ENCODE results near the gene ZSCAN31.
"Not testable (repeated sequence)": the region's sequence is repeated elsewhere in the genome, so short reads cannot be mapped to it uniquely, and the experiment has no call there.

ZSCAN31 gene

GRCh38 chr6:28311139-28311823 lies 24.7 kb downstream of the ZSCAN31 start:
- TF ChIP-seq CTCF (IDR thresholded peaks at IDR 0.05) (no peak), ZFX (IDR thresholded peaks at IDR 0.05; ENCODE audit: borderline replicate concordance) (no peak)
- H3K27ac ChIP-seq: no peak overlapping the region

DNA sequence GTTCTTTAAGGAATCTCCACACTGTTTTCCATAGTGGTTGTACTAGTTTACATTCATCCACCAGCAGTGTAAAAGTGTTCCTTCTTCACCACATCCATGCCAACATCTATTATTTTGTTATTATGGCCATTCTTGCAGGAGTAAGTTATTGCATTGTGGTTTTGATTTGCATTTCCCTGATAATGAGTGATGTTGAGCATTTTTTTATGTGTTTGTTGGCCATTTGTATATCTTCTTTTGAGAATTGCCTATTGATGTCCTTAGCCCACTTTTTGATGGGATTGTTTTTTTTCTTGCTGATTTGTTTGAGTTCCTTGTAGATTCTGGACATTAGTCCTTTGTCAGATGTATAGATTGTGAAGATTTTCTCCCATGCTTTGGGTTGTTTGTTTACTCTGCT lies 29.6 kb downstream of the ZSCAN31 start:
- H3K27ac ChIP-seq: not testable (repeated sequence)

DNA sequence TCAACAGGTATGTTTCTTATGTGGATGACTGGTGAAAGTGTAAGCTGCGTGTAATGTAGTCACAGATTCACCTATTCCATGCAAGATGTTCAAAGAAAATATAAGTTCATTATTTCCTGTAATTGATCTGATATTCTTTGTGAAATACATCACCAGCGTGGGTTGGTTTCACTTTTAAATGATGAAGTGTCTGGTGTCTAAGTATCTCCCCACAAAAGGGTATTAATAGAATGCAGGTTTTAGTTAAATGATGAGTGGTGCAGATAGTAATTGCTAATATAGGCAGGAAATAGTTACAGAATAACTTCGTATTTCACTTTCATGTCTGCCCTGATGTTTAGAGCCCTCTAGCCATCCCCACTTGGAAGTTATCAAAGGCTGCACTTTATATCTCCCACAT lies 32.4 kb downstream of the ZSCAN31 start:
- TF ChIP-seq CTCF (IDR thresholded peaks at IDR 0.05): no peak
- H3K27ac ChIP-seq: no peak overlapping the region

- H3K27ac ChIP-seq: no peak overlapping the region
- TF ChIP-seq CTCF (IDR thresholded peaks at IDR 0.05): no peak
- no peak for TF ChIP-seq ZFX (IDR thresholded peaks at IDR 0.05; ENCODE audit: borderline replicate concordance)
Measured at GRCh38 chr6:28296520-28297060, 39.4 kb downstream of the ZSCAN31 start.

GRCh38 chr6:28295326-28295725 lies 40.6 kb downstream of the ZSCAN31 start:
- TF ChIP-seq ZFX (IDR thresholded peaks at IDR 0.05; ENCODE audit: borderline replicate concordance) (no peak), CTCF (IDR thresholded peaks at IDR 0.05) (no peak)
- no peak overlapping the region for H3K27ac ChIP-seq

GRCh38 chr6:28291573-28291972 lies 44.4 kb downstream of the ZSCAN31 start:
- no peak overlapping the region for H3K27ac ChIP-seq
- TF ChIP-seq ZFX (IDR thresholded peaks at IDR 0.05; ENCODE audit: borderline replicate concordance): no peak
- TF ChIP-seq CTCF (IDR thresholded peaks at IDR 0.05): no peak

GRCh38 chr6:28282926-28283325 lies 53.0 kb downstream of the ZSCAN31 start:
- H3K27ac ChIP-seq: no peak overlapping the region

More at GRCh38 chr6:28282926-28283325, 53.0 kb downstream of the ZSCAN31 start:
- no peak for TF ChIP-seq ZFX (IDR thresholded peaks at IDR 0.05; ENCODE audit: borderline replicate concordance)
- TF ChIP-seq CTCF (IDR thresholded peaks at IDR 0.05): no peak
